IPS-15b (cell line): ENCODE data around the gene NABP2.
A peak's percentile ranks its signal among the peaks of the same experiment; 100 is the strongest.

Experiments
- H3K27me3 ChIP-seq: one replicate; pipeline ENCODE4 v1.6.1; 2013; ENCODE audit warnings: low read length; ENCODE audit not compliant: control insufficient read depth, insufficient read depth
- H3K36me3 ChIP-seq: one replicate; pipeline ENCODE4 v1.6.1; 2013; ENCODE audit warnings: low read length; ENCODE audit not compliant: control insufficient read depth, insufficient read depth
- H3K4me1 ChIP-seq: one replicate; pipeline ENCODE4 v1.6.1; 2013; ENCODE audit warnings: mild to moderate bottlenecking, low read length; ENCODE audit not compliant: control insufficient read depth, insufficient read depth
- H3K4me3 ChIP-seq: one replicate; pipeline ENCODE4 v1.5.1; 2013; ENCODE audit warnings: low read depth, low read length
- H3K9ac ChIP-seq: one replicate; pipeline ENCODE4 v1.6.1; 2013; ENCODE audit warnings: low read depth, mild to moderate bottlenecking, low read length
- H3K9me3 ChIP-seq: one replicate; pipeline ENCODE4 v1.6.1; 2013; ENCODE audit warnings: mild to moderate bottlenecking, low read length; ENCODE audit not compliant: control insufficient read depth, insufficient read depth

Gene NABP2

GRCh38 chr12:56219840-56220239 lies 4.3 kb upstream of the NABP2 start:
- Histone ChIP-seq H3K4me1 (peaks cover 7% of the 10 kb centered on the region), H3K36me3 (peaks cover 18% of the 10 kb centered on the region), H3K27me3 (no peaks in the 10 kb centered on the region), H3K9me3 (no peaks in the 10 kb centered on the region), H3K9ac (no peak overlapping the region), H3K4me3 (no peak overlapping the region)

- Histone ChIP-seq H3K4me1 (peaks cover 7% of the 10 kb centered on the region), H3K9ac (peak overlapping the region; percentile 76), H3K9me3 (no peaks in the 10 kb centered on the region), H3K27me3 (no peaks in the 10 kb centered on the region), H3K36me3 (peaks cover 12% of the 10 kb centered on the region), H3K4me3 (peak overlapping the region; percentile 95)
Measured at GRCh38 chr12:56220611-56221231, 3.4 kb upstream of the NABP2 start.

DNA sequence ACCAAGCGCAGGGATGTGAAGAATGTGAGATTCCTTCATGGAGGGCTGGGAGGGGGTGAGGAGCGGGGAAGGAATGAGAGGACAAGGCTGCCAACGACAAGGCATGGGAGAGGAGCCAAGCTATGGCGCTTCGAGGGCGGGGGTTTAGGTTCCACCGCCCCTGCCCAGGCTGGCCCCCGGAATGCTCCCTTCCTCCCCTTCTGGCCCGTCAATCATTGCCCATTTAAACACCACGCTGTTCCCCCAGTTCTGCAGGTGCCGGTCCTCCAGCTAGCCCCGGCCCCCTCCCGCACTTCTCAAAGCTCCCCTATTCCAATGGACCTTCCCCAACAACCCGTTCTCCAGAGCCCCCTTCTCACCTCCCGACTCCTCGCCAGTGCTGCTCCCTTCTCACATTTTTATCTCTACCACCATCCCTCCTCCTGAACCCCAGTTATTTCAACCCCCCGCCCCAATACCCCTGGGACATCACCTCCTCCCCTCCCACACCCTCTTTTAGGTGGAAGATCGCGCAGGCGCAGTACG lies 2.8 kb upstream of the NABP2 start:
- Histone ChIP-seq H3K9me3 (no peaks in the 10 kb centered on the region), H3K9ac (peak overlapping the region; percentile 76), H3K36me3 (peaks cover 11% of the 10 kb centered on the region), H3K4me1 (peaks cover 7% of the 10 kb centered on the region), H3K4me3 (peak overlapping the region; percentile 95), H3K27me3 (no peaks in the 10 kb centered on the region)

DNA sequence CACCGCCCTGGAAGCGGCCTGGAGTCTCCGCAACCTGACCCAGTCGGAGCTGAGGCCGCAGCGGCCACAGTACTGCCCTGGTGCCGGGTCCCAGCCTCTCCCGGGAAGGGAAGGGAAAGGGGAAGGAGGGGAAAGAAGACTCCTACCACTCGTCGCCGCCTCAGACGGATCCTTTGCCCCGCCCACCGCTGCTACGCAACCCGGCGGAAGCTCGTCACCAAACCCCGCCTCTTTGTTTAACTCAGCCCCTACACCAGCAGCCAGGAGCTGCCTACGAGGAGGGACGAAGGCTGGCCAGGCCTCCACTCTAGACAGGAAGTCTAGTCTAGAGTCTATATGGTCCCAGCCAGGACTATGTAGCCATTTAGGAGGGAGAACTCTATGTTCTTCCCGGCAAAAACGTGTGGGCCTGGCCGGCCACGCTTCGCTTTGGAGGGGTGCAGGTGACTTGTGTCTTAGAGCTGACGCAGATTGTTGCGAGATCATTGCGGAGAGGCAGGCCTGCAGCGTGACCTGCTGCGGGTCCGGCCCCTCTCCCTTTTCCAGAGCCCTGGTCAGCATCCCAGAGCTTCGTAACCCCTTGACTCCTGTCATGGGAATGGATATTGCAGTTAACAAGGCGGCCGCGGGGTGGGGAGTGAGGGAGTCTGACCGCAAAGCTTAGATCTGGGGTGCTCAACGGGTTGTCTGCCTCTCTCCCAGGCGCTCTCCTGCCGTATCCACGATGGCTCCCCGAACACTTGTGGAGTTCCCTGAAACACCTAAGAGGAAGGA lies 2.2 kb upstream of the NABP2 start, which contains the start of gene RNF41:
TSS of gene RNF41 (minus strand) at position 166 of the 774 bp plus-strand sequence. CDS start 7,875 bp downstream, outside the sequence.
- H3K4me1 ChIP-seq: peaks cover 7% of the 10 kb centered on the region
- peak within 1 kb of the TSS; percentile 95 for H3K4me3 ChIP-seq
- peaks cover 7% of the 10 kb centered on the region for H3K36me3 ChIP-seq

DNA sequence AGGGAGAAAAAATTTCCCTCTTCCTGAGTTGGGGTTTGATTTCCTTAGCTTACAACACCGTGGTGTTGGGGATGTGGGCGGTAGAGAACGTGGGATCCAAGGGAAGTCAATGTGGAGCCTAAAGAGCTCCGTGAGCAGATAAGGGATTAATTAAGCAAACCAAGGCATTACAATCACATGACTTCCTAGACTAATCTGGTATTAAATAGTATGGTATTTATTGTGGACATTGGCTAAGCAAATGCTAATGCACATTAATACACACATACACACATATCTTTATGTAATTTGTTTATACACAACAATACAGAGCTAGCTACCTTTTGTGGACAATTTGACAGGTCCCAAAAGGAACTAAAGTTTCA lies 1.6 kb upstream of the NABP2 start:
- H3K4me3 ChIP-seq: peak overlapping the region; percentile 95
- H3K4me1 ChIP-seq: peaks cover 7% of the 10 kb centered on the region
- H3K36me3 ChIP-seq: peaks cover 3% of the 10 kb centered on the region
- H3K27me3 ChIP-seq: no peaks in the 10 kb centered on the region
- peak overlapping the region; percentile 76 for H3K9ac ChIP-seq
- H3K9me3 ChIP-seq: no peaks in the 10 kb centered on the region

More for the DNA sequence above, 2.2 kb upstream of the NABP2 start, which contains the start of gene RNF41:
- Histone ChIP-seq H3K27me3 (no peaks in the 10 kb centered on the region), H3K9ac (peak within 1 kb of the TSS; percentile 76), H3K9me3 (no peaks in the 10 kb centered on the region)

DNA sequence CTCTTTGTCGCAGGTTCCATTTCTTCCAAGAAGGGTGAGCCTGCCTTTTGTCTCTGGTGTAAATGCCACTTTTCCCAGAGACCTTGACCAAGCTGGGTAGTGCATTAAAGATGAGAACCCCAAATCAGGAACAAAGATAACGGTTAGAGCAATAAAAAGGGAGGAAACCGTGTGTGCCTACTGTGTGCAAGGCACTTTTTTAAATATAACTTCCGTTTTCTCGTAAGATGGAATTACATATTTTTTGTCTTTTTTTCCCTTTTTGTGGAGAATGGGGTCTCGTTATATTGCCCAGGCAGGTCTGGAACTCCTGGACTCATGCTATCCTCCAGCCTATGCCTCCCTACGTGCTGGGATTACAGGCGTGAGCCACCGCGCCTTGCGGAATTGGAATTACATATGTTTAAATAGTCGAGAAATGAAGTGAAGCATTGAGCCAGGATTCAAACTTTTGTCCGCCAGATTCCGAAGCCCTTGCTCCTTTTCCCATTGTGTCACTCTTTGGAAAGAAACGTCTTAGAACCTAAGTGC lies 506 bp upstream of the NABP2 start:
- H3K4me3 ChIP-seq: peak overlapping the region; percentile 30
- no peaks in the 10 kb centered on the region for H3K27me3 ChIP-seq
- peak overlapping the region; percentile 40 for H3K9ac ChIP-seq
- H3K36me3 ChIP-seq: no peaks in the 10 kb centered on the region
- no peaks in the 10 kb centered on the region for H3K9me3 ChIP-seq
- peaks cover 7% of the 10 kb centered on the region for H3K4me1 ChIP-seq

GRCh38 chr12:56224954-56225353 lies 812 bp downstream of the NABP2 start:
- Histone ChIP-seq H3K36me3 (no peaks in the 10 kb centered on the region), H3K4me1 (peaks cover 7% of the 10 kb centered on the region), H3K9ac (no peak overlapping the region), H3K4me3 (peak overlapping the region; percentile 71), H3K27me3 (no peaks in the 10 kb centered on the region), H3K9me3 (no peaks in the 10 kb centered on the region)

DNA sequence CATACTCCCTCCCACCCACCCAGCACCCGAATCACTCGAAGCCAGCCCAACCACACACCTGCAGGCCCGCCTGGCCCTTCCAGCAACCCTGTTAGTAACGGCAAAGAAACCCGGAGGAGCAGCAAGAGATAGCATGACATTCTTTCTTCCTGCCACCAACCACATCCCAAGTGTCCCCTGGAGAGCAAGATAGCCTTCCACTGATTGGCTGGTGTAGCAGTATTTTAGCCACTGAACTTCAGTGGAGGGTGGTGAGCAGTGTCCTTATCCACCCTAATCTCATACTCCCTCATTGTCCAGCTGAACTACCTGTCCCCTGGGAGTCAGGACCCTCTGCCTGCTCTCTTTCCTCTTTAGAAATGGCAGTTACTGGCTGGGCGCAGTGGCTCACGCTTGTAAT lies 4.9 kb downstream of the NABP2 start:
- Histone ChIP-seq H3K4me1 (peaks cover 2% of the 10 kb centered on the region), H3K27me3 (no peaks in the 10 kb centered on the region), H3K9me3 (no peaks in the 10 kb centered on the region), H3K4me3 (no peak overlapping the region), H3K9ac (no peak overlapping the region), H3K36me3 (no peaks in the 10 kb centered on the region)

DNA sequence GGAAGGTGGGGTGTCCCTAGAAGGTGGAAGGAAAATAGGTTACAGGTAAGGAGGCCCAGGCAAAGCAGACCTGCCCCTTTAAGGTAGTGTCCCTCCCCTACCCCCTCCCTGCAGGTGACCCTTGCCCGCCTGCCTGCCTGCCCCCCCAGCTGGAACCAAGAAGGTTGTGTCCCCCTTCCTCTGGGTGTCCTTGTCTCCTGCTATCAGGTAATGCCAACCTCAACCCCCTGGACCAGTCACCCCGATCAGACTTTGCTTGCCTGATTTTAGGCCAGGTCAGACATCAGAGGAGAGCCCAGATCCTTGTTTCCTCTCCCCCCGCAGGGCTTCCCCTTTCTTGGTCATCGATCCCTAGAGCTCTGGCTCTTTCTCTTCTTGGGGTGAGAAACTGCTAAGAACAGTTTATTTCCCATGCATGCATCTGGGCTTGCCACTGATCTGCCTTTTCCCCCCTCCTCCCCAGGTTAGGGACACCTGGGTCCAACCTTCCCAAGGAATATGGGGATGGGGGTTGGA lies 5.8 kb downstream of the NABP2 start, which contains the start of gene SLC39A5:
TSS of gene SLC39A5 (plus strand) at position 136 of the 516 bp plus-strand sequence. CDS start 1,224 bp downstream, outside the sequence.
- Histone ChIP-seq H3K4me1 (peaks cover 2% of the 10 kb centered on the region), H3K27me3 (no peaks in the 10 kb centered on the region), H3K36me3 (no peaks in the 10 kb centered on the region), H3K4me3 (no peak within 1 kb of the TSS), H3K9me3 (no peaks in the 10 kb centered on the region), H3K9ac (no peak within 1 kb of the TSS)

DNA sequence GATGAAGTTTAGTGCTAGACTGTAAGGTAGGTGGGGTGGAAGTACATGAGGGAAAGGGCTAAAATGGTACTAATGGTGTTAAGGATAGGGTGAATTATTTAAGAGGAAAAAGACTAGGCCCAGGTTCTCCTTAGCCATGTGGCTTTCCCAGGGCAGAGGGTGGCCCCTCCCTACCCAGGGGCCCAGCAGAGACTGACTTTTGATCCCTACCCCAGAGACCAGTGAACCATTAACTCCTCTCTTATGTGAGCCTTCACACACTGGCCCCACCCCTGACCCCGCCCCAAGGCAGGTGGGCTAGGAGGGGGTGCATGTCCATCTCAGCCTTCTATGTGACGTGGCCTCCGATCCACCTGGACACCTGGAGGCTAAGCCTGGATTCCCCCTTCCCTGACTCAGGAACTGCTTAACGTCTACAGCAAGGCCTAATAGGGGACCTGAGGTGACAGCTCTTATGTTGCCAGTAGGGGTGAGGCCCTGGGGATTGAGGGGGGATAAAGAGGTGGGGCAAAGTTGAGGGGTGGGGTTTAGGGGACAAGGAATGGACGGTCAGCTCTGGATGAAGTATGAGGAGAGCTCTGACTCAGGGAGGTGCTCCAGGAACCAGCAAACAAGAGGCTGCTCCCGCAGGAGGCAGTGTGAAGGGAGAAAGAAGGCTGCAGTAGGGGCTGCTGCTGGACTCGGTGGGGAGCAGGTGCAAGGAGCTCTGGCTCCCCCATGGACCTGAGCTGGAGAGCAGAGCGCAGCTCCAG lies 6.5 kb downstream of the NABP2 start:
- H3K4me1 ChIP-seq: peaks cover 2% of the 10 kb centered on the region
- no peaks in the 10 kb centered on the region for H3K36me3 ChIP-seq
- no peaks in the 10 kb centered on the region for H3K27me3 ChIP-seq
- no peak overlapping the region for H3K4me3 ChIP-seq
- H3K9me3 ChIP-seq: no peaks in the 10 kb centered on the region
- H3K9ac ChIP-seq: no peak overlapping the region

DNA sequence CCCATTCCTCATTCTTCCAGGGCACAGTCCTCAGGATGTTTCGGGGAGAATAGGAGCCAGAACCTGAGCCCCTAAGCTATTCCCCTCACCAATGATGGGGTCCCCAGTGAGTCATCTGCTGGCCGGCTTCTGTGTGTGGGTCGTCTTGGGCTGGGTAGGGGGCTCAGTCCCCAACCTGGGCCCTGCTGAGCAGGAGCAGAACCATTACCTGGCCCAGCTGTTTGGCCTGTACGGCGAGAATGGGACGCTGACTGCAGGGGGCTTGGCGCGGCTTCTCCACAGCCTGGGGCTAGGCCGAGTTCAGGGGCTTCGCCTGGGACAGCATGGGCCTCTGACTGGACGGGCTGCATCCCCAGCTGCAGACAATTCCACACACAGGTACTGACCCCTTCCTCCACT lies 7.0 kb downstream of the NABP2 start:
- H3K4me1 ChIP-seq: peaks cover 2% of the 10 kb centered on the region
- no peak overlapping the region for H3K4me3 ChIP-seq
- H3K9me3 ChIP-seq: no peaks in the 10 kb centered on the region
- no peak overlapping the region for H3K9ac ChIP-seq
- H3K36me3 ChIP-seq: no peaks in the 10 kb centered on the region
- H3K27me3 ChIP-seq: no peaks in the 10 kb centered on the region
